Measurements from ENCODE around the gene SSR2.
A peak's percentile ranks its signal among the peaks of the same experiment; 100 is the strongest.

SSR2 gene

GRCh38 chr1:156020293-156021092 lies at the start of gene SSR2:
SSR2 (minus strand) TSS chr1:156020951; CDS start chr1:156020167, 784 bp downstream.
- DNase-seq (ENCODE audit: low read depth in 2 of 2) = peak; percentile 74 to 82

GRCh38 chr1:156070548-156070947 lies 49.8 kb upstream of the SSR2 start:
- DNase-seq (ENCODE audit: low read depth in 2 of 2) = no peak

GRCh38 chr1:156069490-156070455 lies 49.0 kb upstream of the SSR2 start:
- DNase-seq (ENCODE audit: low read depth in 2 of 2) = no peak

GRCh38 chr1:156067262-156067661 lies 46.5 kb upstream of the SSR2 start:
- DNase-seq (ENCODE audit: low read depth in 2 of 2) = no peak

- no peak for DNase-seq (ENCODE audit: low read depth in 2 of 2)
Measured at GRCh38 chr1:156065871-156066270, 45.1 kb upstream of the SSR2 start.

GRCh38 chr1:156065212-156065611 lies 44.5 kb upstream of the SSR2 start:
- DNase-seq (ENCODE audit: low read depth in 2 of 2) = no peak

GRCh38 chr1:156064615-156065014 lies 43.9 kb upstream of the SSR2 start:
- DNase-seq (ENCODE audit: low read depth in 2 of 2) = no peak

GRCh38 chr1:156063997-156064285 lies 43.2 kb upstream of the SSR2 start:
- no peak for DNase-seq (ENCODE audit: low read depth in 2 of 2)

GRCh38 chr1:156062189-156062588 lies 41.4 kb upstream of the SSR2 start:
- DNase-seq (ENCODE audit: low read depth in 2 of 2) = no peak

GRCh38 chr1:156060937-156061636 lies 40.3 kb upstream of the SSR2 start, which contains the start of gene RAB25:
RAB25 (plus strand) TSS chr1:156061160; CDS start chr1:156061401, 241 bp downstream.
- no peak for DNase-seq (ENCODE audit: low read depth in 2 of 2)

GRCh38 chr1:156056326-156056849 lies 35.6 kb upstream of the SSR2 start:
- DNase-seq (ENCODE audit: low read depth in 2 of 2) = no peak

GRCh38 chr1:156055281-156056048 lies 34.7 kb upstream of the SSR2 start:
- no peak for DNase-seq (ENCODE audit: low read depth in 2 of 2)

GRCh38 chr1:156054500-156055280 lies 33.9 kb upstream of the SSR2 start, which contains the start of gene LAMTOR2:
LAMTOR2 (plus strand) TSS chr1:156054782; CDS start chr1:156054890, 108 bp downstream.
- peak; percentile 93 to 97 for DNase-seq (ENCODE audit: low read depth in 2 of 2)

GRCh38 chr1:156053768-156054499 lies 33.2 kb upstream of the SSR2 start, which contains the start of gene UBQLN4:
UBQLN4 (minus strand) TSS chr1:156053798; CDS start chr1:156053701, 97 bp downstream.
- peak; percentile 78 to 80 for DNase-seq (ENCODE audit: low read depth in 2 of 2)

GRCh38 chr1:156052862-156053767 lies 32.4 kb upstream of the SSR2 start:
- DNase-seq (ENCODE audit: low read depth in 2 of 2) = peak; percentile 27 to 58

GRCh38 chr1:156051011-156051725 lies 30.4 kb upstream of the SSR2 start:
- no peak for DNase-seq (ENCODE audit: low read depth in 2 of 2)

- no peak for DNase-seq (ENCODE audit: low read depth in 2 of 2)
Measured at GRCh38 chr1:156050376-156050775, 29.6 kb upstream of the SSR2 start.

All from stimulated activated CD4-positive, alpha-beta T cell treated with anti-CD3 and anti-CD28 coated beads, Interleukin-15, amount 100 ng/mL, for 48 hours (primary cell).